Ovary (tissue), 9 donors: ENCODE measurements around the gene NT5C1A. TPM values are rescaled to one million over a fixed set of nuclear protein-coding genes. Genes with fewer than 3 reads are reported as not detected.
A peak's percentile ranks its signal among the peaks of the same experiment; 100 is the strongest.

Source experiments
- DNase-seq, 5 donors: peaks; one replicate each; pipeline ENCODE4 v3.0.0-alpha.2; 2019 to 2020
- H3K27ac ChIP-seq, 2 donors: fragments of 200-600 bp; one replicate each; pipeline versions ENCODE4 v1.5.1 to v1.8.0; 2019 to 2022
- H3K27me3 ChIP-seq: fragments of 200-600 bp; one replicate; pipeline ENCODE4 v1.8.0; 2022
- H3K36me3 ChIP-seq: fragments of 200-600 bp; sonication (generic); one replicate; pipeline ENCODE4 v1.5.1; 2019
- H3K4me1 ChIP-seq: one replicate; pipeline ENCODE4 v1.8.1; 2013; ENCODE audit warnings: mild to moderate bottlenecking, moderate library complexity; ENCODE audit not compliant: insufficient read depth
- H3K4me3 ChIP-seq: fragments of 200-600 bp; sonication (generic); one replicate; pipeline ENCODE4 v1.5.1; 2017
- H3K9me3 ChIP-seq, 2 donors: fragments of 200-600 bp in 1 of 2; sonication (generic) in 1 of 2; one replicate each; pipeline versions ENCODE4 v1.5.1 to v1.8.1; 2013 to 2019; ENCODE audit warnings: mild to moderate bottlenecking in 1 of 2, moderate library complexity in 1 of 2
- EP300 ChIP-seq: sonication (generic); formaldehyde crosslinking; IDR thresholded peaks from one replicate; pipeline ENCODE4 v1.6.1; 2017; ENCODE audit warnings: antibody characterized with exemption
- POLR2A ChIP-seq: fragments of 450-650 bp; IDR thresholded peaks from one replicate; pipeline ENCODE4 v1.6.1; 2017; ENCODE audit warnings: antibody characterized with exemption, mild to moderate bottlenecking, moderate library complexity
- WGBS, 3 donors: extraction: QIAGEN DNeasy Blood & Tissue Kit in 1 of 3; methylation state at CpG; one replicate each; pipeline versions ENCODE4 v1.1.5 to v1.1.7; 2013 to 2017; 5-methylcytosine and 5-hydroxymethylcytosine counted together
- intact Hi-C, 4 donors: fragments of 100-400 bp; cut with DNase I; formaldehyde crosslinking; loops; one replicate each; pipeline versions ENCODE4 v1.11.0 to v1.15.1; 2022 to 2023
- polyA plus RNA-seq, 2 donors: library from polyadenylated mRNA; stranded (reverse); fragments of 200-250 nt in 1 of 2; fragments of 350-450 nt in 1 of 2; fragmentation: Illumina TruSeq in 1 of 2; extraction: RNeasy Lipid Tissue Mini Kit (QIAGEN cat#74804) in 1 of 2; gene quantifications; one replicate each; pipeline ENCODE4 v1.2.3, GENCODE V29; 2013 to 2014
- total RNA-seq, 7 donors: library from RNA; depleted of rRNA in 2 of 7; stranded (reverse); fragments of >200 nt in 2 of 7; fragmentation: NEBNext Ultra II Directional in 3 of 7; extraction: Animal tissue kit (Norgen Biotek cat#: 25700) in 3 of 7; gene quantifications; one replicate each; pipeline versions ENCODE4 v1.1.0 to v1.2.4, GENCODE V29; 2016 to 2023
- TF ChIP-seq, protein P1 (sequence below), 3 donors: fragments of 450-650 bp in 2 of 3; fragments of 200-600 bp in 1 of 3; IDR thresholded peaks; one replicate each; pipeline versions ENCODE4 v1.5.1 to v1.8.0; 2016 to 2022; ENCODE audit warnings: antibody characterized with exemption in 3 of 3, mild to moderate bottlenecking in 1 of 3
- donor health status: DM: no; HTN: no; CAD: no; lungs with moderate emphysema.
- donor health status: DM: no; HTN: no; CAD: no.
- donor health status: Bipolar disorder and iron deficiency.
- donor health status: DM: yes; HTN: yes; CAD: no.
- donor health status: DM: no; HTN: no; CAD: no.
- donor health status: DM: yes; HTN: yes; CAD: no.

NT5C1A gene
- total and polyA plus RNA-seq, 9 donors: 0.15 to 2.4 (median 1.5) TPM; not detected in 2

DNA sequence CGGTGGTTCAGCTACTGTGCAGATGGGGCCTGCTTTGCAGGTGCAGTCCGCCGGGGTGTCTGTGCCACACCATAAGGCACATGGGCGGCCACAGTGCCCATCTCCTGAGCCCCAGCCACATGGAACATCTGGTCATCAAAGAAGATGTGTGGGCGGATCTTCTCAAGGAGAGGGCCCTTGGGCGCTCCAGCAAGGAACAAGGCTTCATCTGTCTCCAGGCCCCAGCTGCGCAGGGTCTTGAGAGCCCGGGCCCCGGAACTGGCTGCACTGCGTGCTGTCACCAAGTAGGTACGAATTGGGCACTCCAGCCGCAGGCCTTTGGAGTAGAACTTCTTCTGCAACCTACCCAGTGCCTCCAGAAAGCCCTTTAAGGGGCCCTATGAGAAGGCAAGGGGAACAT is 12.8 kb downstream of the NT5C1A start:
- peaks cover 2% of the 10 kb centered on the region for H3K4me1 ChIP-seq
- H3K36me3 ChIP-seq: no peaks in the 10 kb centered on the region
- H3K27me3 ChIP-seq: no peaks in the 10 kb centered on the region
- DNase-seq: no peak
- no peaks in the 10 kb centered on the region for H3K9me3 ChIP-seq
- intact Hi-C loops: no loop called here
- H3K27ac ChIP-seq: no peak overlapping the region
- H3K4me3 ChIP-seq: no peak overlapping the region
- TF ChIP-seq POLR2A (no peak), EP300 (no peak)
- TF ChIP-seq, protein P1, sequence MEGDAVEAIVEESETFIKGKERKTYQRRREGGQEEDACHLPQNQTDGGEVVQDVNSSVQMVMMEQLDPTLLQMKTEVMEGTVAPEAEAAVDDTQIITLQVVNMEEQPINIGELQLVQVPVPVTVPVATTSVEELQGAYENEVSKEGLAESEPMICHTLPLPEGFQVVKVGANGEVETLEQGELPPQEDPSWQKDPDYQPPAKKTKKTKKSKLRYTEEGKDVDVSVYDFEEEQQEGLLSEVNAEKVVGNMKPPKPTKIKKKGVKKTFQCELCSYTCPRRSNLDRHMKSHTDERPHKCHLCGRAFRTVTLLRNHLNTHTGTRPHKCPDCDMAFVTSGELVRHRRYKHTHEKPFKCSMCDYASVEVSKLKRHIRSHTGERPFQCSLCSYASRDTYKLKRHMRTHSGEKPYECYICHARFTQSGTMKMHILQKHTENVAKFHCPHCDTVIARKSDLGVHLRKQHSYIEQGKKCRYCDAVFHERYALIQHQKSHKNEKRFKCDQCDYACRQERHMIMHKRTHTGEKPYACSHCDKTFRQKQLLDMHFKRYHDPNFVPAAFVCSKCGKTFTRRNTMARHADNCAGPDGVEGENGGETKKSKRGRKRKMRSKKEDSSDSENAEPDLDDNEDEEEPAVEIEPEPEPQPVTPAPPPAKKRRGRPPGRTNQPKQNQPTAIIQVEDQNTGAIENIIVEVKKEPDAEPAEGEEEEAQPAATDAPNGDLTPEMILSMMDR (IDR thresholded peaks at IDR 0.05): no peak
- 94 to 95% (median 94%) methylated on average over 8 to 12 of the region's 12 CpGs for WGBS, 3 donors

- no peaks in the 10 kb centered on the region for H3K27me3 ChIP-seq
- intact Hi-C loops: loop anchor here in 1 of 4 donors (2.0 kb wide), 1 partner anchor 51 kb away; no protein-coding TSS in a partner anchor
- peaks cover 2% of the 10 kb centered on the region for H3K4me1 ChIP-seq
- no peak overlapping the region for H3K27ac ChIP-seq
- no peaks in the 10 kb centered on the region for H3K9me3 ChIP-seq
- peak; percentile 42 to 81 (median 65) for DNase-seq
- no peak overlapping the region for H3K4me3 ChIP-seq
- H3K36me3 ChIP-seq: no peaks in the 10 kb centered on the region
- WGBS, 3 donors: 21 to 31% (median 26%) methylated on average over 6 of the region's 6 CpGs
- TF ChIP-seq, protein P1 (IDR thresholded peaks at IDR 0.05): peak; percentile 29 to 55 (median 39)
- TF ChIP-seq POLR2A (no peak), EP300 (no peak)
These were observed 13.9 kb downstream of the NT5C1A start for GRCh38 chr1:39657923-39658485.

- WGBS, 3 donors: 83 to 89% (median 87%) methylated on average over 3 of the region's 3 CpGs
- H3K4me1 ChIP-seq: peaks cover 2% of the 10 kb centered on the region
- intact Hi-C loops: loop anchor here in 1 of 4 donors (2.0 kb wide), 1 partner anchor 51 kb away; no protein-coding TSS in a partner anchor
- TF ChIP-seq, protein P1 (IDR thresholded peaks at IDR 0.05): no peak
- no peak for TF ChIP-seq POLR2A
- no peak for TF ChIP-seq EP300
- no peaks in the 10 kb centered on the region for H3K36me3 ChIP-seq
- no peaks in the 10 kb centered on the region for H3K27me3 ChIP-seq
- no peak for DNase-seq
- H3K4me3 ChIP-seq: no peak overlapping the region
- no peaks in the 10 kb centered on the region for H3K9me3 ChIP-seq
- no peak overlapping the region for H3K27ac ChIP-seq
These were observed 14.5 kb downstream of the NT5C1A start for GRCh38 chr1:39657402-39657801.

DNA sequence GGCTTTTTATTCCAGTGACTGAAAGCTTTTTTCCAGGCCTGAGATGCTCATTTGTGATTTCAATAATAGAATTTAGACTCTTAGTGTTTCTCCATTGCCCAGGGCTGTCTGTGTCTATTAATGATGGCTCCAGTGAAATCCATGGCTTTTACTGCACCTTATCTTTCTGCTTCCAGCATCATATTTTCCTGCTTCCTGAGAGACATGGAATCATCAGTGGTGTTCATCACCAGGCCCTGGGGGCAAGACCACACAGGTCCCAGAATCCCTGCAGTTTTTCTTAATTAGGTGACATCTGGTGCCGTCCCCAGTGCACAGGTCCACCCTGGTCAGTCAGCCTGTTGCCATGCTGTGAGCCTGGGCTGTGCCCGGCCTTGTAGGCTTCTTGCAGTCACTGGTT is 15.5 kb downstream of the NT5C1A start:
- 92 to 94% (median 93%) methylated on average over 2 of the region's 2 CpGs for WGBS, 3 donors
- no peak for DNase-seq
- Histone ChIP-seq H3K27ac (no peak overlapping the region), H3K9me3 (no peaks in the 10 kb centered on the region), H3K27me3 (no peaks in the 10 kb centered on the region), H3K36me3 (no peaks in the 10 kb centered on the region), H3K4me3 (no peak overlapping the region), H3K4me1 (peaks cover 2% of the 10 kb centered on the region)
- intact Hi-C loops: loop anchor here in 1 of 4 donors (2.0 kb wide), 1 partner anchor 50 kb away; no protein-coding TSS in a partner anchor
- TF ChIP-seq POLR2A (no peak), EP300 (no peak)
- TF ChIP-seq, protein P1 (IDR thresholded peaks at IDR 0.05): no peak
